Measurements from ENCODE around the gene EWSR1.

EWSR1 gene

DNA sequence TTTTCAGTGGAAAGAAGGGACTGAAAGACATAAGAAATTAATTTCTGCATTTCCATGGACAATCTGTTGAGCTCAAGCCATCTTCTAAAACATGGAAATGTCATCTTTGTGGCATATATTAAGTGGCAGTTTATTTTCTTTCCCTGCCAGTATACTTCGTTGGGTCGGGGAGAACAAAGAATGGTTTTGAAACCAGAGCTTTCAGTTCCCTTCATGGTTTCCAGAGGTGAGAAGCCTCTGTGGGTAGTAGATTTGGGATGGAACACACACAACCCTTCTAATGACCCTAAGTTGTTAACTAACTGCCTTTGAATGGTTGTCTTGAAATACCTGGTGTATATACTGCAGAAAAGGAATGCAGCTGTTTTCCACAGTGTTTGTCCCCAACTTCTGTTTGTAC is 20.8 kb downstream of the EWSR1 start:
- in situ Hi-C loops (cut with MboI; ENCODE audit: low sequenced_read_pairs, unreplicated experiment) = no loop called here
- TF ChIP-seq, protein P1, sequence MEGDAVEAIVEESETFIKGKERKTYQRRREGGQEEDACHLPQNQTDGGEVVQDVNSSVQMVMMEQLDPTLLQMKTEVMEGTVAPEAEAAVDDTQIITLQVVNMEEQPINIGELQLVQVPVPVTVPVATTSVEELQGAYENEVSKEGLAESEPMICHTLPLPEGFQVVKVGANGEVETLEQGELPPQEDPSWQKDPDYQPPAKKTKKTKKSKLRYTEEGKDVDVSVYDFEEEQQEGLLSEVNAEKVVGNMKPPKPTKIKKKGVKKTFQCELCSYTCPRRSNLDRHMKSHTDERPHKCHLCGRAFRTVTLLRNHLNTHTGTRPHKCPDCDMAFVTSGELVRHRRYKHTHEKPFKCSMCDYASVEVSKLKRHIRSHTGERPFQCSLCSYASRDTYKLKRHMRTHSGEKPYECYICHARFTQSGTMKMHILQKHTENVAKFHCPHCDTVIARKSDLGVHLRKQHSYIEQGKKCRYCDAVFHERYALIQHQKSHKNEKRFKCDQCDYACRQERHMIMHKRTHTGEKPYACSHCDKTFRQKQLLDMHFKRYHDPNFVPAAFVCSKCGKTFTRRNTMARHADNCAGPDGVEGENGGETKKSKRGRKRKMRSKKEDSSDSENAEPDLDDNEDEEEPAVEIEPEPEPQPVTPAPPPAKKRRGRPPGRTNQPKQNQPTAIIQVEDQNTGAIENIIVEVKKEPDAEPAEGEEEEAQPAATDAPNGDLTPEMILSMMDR (IDR thresholded peaks at IDR 0.05; ENCODE audit: borderline replicate concordance, control extremely low read depth, extremely low read depth, insufficient read depth, missing control alignments) = no peak
- DNase-seq (ENCODE audit: low spot score) = no peak

DNA sequence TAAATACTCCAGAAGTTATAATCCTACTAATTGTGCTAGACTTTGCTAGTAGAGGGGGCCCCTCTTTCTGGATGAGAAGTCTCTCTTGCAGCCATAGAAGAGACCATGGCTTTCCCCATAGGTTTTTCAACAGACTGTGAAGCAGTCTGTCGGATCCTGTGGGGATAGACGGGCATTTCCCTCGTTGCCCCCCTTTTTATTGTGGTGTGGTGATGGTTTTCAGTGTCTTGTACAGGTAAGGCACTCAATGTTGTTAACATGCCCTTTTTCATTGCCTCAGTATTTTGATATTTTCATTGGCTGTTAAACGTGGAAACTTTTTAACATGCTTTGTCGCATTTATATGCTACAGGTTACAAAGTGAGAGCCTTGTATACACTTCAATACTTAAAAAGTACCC is 22.0 kb downstream of the EWSR1 start:
- no peak for DNase-seq (ENCODE audit: low spot score)
- in situ Hi-C loops (cut with MboI; ENCODE audit: low sequenced_read_pairs, unreplicated experiment) = no loop called here
- TF ChIP-seq, protein P1 (IDR thresholded peaks at IDR 0.05; ENCODE audit: borderline replicate concordance, control extremely low read depth, extremely low read depth, insufficient read depth, missing control alignments) = no peak

DNA sequence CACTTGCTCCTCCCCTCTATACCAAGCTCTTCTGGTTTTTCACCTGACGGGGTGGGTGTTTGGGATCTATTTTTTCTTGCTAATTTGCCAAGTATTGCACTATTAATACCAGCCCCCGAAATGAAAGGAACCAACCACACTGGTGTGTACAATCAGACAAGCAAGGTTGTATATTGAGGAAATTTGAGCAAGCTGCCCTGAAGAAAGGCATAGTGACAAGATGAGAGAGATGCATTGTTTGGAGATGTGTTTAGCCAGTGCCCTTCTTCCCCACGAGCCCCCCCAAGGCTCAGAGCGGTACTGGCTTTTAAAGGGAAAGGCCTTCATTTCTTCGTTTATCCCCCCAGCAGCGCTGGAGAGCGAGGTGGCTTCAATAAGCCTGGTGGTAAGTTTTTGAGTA is 23.1 kb downstream of the EWSR1 start:
- in situ Hi-C loops (cut with MboI; ENCODE audit: low sequenced_read_pairs, unreplicated experiment) = no loop called here
- no peak for DNase-seq (ENCODE audit: low spot score)
- TF ChIP-seq, protein P1 (IDR thresholded peaks at IDR 0.05; ENCODE audit: borderline replicate concordance, control extremely low read depth, extremely low read depth, insufficient read depth, missing control alignments) = no peak

DNA sequence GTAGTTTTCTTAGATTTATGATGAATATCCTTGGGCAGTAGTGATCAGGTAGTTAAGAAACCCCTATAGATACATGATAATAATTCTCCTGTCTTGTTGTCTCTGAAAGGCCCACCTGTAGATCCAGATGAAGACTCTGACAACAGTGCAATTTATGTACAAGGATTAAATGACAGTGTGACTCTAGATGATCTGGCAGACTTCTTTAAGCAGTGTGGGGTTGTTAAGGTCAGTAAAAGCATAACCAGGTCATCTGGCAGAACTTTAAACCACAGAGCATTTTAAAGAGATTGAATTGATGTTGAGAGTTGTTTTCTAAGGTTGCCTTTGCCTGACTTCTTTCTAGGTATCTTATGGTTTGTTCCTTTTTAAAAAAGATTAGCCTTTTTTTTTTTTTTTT is 24.3 kb downstream of the EWSR1 start:
- TF ChIP-seq, protein P1 (IDR thresholded peaks at IDR 0.05; ENCODE audit: borderline replicate concordance, control extremely low read depth, extremely low read depth, insufficient read depth, missing control alignments) = no peak
- no peak for DNase-seq (ENCODE audit: low spot score)
- in situ Hi-C loops (cut with MboI; ENCODE audit: low sequenced_read_pairs, unreplicated experiment) = no loop called here

DNA sequence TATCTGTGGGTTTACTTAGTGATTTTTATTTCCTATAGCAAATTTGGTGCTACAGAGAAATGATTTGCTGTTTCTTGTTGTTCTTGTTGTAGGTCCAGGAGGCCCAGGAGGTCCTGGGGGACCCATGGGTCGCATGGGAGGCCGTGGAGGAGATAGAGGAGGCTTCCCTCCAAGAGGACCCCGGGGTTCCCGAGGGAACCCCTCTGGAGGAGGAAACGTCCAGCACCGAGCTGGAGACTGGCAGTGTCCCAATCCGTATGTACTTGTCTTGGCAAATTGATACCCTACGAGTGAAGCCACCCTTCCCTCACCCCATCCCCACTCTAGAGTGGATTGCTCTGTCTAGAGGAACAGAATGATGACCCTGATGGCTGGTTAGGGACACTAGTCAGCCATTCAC is 30.6 kb downstream of the EWSR1 start:
- no peak for DNase-seq (ENCODE audit: low spot score)
- TF ChIP-seq, protein P1 (IDR thresholded peaks at IDR 0.05; ENCODE audit: borderline replicate concordance, control extremely low read depth, extremely low read depth, insufficient read depth, missing control alignments) = no peak
- in situ Hi-C loops (cut with MboI; ENCODE audit: low sequenced_read_pairs, unreplicated experiment) = no loop called here

DNA sequence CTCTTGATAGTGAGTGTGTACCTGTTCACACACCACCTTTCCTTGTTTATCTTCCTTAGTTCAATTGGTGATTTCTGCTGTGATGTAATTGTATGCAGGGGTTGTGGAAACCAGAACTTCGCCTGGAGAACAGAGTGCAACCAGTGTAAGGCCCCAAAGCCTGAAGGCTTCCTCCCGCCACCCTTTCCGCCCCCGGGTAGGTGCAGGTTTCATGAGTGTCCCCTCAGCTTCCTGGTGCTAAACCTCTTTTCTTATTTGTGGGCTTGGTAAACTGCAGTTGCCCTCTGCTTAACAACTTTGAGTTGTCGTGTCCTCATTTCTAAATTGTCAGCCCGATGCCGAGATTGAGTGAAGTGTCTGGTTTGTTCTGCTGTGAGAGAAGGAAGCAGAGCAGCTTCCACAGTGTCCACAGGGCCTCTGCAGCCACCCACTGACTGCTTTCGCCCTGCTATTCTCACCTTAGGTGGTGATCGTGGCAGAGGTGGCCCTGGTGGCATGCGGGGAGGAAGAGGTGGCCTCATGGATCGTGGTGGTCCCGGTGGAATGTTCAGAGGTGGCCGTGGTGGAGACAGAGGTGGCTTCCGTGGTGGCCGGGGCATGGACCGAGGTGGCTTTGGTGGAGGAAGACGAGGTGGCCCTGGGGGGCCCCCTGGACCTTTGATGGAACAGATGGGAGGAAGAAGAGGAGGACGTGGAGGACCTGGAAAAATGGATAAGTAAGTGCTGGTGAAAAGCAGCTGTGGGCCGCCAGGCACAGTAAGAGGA is 31.2 kb downstream of the EWSR1 start:
- DNase-seq (ENCODE audit: low spot score) = no peak
- in situ Hi-C loops (cut with MboI; ENCODE audit: low sequenced_read_pairs, unreplicated experiment) = no loop called here

More for the DNA sequence above, 31.2 kb downstream of the EWSR1 start:
- TF ChIP-seq, protein P1 (IDR thresholded peaks at IDR 0.05; ENCODE audit: borderline replicate concordance, control extremely low read depth, extremely low read depth, insufficient read depth, missing control alignments) = no peak

Measured in GM13976 (cell line).